ENCODE data around the gene NPHP4.

Gene NPHP4

GRCh38 chr1:5891736-5892135, 100.5 kb downstream of the NPHP4 start:
- DNase-seq (ENCODE audit: low read depth in 2 of 2) = no peak

DNA sequence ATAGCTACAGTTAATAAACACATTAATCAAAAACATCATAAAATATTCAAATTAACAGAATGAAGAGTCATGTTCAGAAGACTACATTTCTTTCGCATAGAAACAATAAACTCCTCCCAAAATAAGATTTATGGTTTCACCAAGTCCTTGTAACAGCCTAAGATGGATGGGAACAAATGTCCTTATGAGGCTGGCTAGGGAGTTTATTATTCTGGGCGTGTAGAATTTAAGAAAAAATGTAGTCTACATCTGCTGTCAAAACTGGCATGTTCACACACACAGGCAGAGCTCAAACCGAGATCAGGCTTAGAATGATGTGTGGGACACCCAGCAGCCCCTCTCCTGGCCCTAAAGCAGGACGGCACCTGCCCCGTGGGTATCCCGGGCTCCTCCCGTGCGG, 101.1 kb downstream of the NPHP4 start:
- no peak for DNase-seq (ENCODE audit: low read depth in 2 of 2)

- DNase-seq (ENCODE audit: low read depth in 2 of 2) = no peak
Measured at GRCh38 chr1:5890346-5891106, 101.7 kb downstream of the NPHP4 start.

DNA sequence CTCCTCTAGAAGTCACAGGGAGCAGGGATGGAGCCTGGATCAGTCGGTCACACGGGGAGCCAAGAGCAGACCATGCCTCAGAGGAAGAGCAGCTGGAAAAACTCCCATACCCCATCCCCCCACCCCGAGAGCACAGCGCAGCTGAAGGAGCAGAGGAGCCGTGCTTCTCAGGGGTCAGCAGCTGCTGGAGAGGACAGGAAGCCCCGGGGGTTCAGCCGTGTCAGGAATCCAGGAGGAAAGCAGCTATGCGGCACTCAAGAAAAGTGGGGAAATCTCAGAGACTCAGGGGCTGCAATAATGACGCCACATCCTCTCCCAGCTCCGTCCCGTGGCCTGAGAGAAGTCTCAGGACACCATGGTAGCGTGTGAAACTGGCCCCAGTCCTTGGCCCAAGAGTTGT, 102.3 kb downstream of the NPHP4 start:
- no peak for DNase-seq (ENCODE audit: low read depth in 2 of 2)

DNA sequence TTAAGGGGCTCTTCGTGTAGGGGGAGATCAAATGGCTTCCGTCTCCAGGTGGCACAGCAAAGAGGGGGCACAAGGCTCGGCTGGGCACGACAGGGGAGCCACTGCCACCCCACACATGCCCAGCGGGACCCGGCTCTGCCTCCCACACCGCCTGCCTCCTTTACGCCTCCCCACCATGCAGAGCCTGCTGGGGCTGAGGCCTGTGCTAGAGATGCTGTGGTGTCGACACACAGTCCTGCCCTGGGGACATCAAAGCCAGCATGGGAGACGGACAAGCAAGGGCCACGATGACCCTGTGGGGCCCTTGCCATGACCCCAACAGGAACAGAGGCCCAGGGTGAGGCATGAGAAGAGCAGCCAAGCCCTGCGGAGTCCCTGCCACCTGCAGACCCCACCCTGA, 102.8 kb downstream of the NPHP4 start:
- no peak for DNase-seq (ENCODE audit: low read depth in 2 of 2)

DNA sequence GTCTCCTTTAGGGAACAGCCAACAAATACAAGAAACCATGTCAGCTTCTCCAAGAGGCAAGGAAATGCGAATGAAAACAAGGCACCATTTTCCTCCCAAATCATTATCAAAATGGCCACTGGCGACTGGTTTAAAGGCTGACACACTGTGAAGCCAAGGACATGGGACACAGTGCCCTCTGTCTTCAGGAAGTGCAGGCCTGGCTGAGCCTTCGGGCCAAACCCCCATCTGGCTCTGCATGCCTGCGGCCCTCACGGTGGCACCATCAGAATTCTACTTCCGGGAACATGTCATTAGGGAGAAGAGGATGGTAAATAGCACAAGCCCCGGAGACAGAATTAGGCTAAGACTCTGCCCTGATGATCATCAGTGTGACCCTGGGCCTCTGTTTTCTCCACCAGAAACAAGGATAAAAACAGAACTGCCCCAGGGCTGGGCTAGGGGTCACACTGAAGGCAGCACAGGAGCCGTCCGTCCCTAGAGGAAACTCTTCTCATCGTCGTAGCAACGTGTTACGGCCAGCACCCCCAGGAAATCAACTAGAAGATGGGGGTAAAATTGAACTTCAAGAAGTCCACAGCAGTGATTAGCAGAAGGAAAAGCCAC, 103.5 kb downstream of the NPHP4 start:
- no peak for DNase-seq (ENCODE audit: low read depth in 2 of 2)

DNA sequence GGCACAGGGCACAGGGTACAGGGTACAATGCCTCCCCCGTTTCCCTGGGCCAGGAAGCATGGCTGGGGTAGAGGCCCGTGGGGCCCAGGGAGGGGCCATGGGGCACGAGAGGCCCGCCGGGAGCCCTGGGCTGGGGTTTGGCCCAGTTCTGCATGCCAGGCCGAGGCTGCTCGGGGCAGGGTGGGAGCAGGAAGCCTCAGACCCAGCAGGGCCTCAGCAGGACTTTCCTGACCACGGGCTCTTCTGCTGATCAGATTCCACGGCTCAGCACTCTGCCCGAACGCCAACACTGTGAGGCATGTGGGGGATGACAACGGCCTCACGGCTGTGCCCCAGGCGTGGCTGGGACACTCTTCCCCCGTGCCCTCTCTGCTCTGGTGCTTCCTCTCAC, 104.3 kb downstream of the NPHP4 start:
- no peak for DNase-seq (ENCODE audit: low read depth in 2 of 2)

DNA sequence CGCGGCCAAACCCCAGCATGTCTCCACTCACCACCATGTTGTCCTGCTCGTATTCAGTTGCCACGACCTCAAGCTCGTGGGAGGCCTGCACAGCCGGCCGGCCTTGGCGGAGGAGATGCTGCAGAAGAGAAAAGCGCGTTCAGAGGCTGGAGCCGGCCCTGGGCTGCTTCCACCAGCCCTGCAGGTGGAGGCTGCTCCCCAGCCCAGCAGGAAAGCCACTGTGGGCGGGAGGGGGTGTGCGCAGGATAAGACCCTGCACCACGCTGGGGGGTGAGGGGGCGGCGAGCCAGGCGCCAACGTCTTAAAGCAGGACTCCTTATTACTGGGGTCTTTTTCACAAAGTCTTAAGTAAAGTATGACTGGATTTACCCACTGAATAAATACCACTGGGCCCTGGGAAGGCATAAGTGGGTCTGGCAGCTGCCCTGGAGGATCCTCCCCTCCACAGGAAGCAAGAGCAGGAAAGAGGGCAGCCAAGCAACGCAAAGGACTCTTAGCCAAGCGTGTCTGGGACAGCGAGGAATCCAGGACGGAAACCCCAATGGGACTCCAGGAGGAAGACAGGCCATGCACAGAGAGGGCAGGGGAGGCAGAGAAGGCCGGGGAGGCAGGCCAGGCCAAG, 104.8 kb downstream of the NPHP4 start:
- DNase-seq (ENCODE audit: low read depth in 2 of 2) = no peak

DNA sequence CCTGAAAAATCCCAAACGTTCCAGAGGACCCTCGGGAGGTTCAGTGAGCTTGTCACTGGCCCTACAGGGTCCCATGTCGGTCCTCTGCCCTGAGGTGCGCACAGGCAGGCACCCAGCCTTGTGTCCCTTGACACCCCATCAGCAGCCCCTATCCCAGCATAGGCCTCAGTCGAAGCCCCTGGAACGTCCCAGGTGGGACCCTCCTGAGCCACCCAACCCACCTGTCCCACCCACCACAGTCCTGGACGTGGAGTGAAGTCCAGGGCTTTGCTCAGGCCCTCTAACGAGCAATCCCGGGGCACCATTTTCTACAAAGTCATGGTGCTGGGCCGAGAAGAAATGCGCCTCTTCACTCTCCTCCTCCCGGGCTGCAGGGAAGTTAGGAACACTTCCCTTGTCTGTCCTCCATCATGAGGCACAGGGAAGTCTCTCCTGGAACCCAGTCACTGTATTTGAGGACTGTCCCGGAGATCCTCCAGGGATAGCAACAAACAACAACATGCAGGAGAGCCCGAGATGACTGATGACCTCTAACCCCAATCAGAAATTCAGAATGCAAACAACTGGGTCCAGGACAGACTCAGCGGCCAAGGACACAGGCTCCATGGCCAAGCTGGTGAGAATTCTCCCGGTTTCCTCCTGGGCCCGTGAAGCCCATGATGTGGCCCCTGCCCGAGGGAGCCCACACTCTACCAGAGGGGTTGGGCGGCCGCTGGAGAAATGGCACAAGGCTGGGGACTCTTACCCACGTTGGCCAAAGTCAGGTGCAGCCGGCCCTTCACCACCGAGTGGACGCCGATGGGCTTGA, 105.5 kb downstream of the NPHP4 start:
- DNase-seq (ENCODE audit: low read depth in 2 of 2) = no peak

- no peak for DNase-seq (ENCODE audit: low read depth in 2 of 2)
Measured at GRCh38 chr1:5886140-5886483, 106.1 kb downstream of the NPHP4 start.

DNA sequence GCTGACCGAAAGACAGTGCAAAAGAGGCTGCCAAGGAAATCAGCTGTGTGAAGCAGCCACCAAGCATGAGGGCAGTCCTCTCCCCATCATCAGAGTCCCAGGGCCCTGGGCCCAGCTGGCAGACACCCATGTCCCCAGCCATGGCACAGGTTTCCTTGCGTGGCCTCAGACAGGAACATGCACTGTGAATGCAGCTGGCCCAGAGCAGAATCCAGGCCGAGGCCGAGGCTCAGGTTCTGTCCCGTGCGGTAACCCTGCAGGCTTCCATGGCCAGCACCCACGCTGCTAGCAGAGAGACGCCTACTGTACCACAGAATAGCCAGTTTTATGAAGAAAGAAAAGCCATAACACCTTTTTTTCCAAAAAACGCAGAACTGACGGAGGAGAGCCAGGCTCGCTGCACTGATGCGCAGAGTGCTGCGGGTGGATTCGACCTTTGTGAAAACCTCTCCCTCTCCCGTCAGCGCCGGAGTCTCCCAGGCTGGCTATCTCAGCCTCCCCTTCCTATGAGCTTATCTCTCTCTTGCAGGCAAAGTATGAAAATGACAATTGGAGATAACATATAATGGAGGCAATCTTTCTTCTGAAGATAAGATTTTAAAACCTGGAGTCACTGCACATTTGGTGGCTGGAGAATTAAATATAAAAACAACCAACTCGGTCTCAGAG, 106.6 kb downstream of the NPHP4 start:
- no peak for DNase-seq (ENCODE audit: low read depth in 2 of 2)

DNA sequence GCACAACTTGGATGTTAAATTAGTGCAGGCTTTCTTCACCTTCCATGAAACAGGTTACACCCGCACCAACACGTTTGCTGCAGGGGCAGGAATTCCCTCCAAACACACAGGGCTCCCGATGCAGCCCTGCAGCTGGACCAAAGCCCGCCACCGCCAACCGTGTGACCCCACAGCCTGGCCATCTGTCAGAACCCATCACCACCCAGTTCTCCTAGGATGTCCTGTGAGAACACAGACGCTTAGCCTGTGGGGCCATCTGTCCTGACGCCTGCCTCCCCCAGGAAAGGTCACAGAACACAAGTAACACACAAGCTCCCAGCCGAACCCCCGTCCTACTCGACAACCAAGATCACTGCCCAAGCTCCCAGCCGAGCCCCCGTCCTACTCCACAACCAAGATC, 108.1 kb downstream of the NPHP4 start:
- DNase-seq (ENCODE audit: low read depth in 2 of 2) = no peak

DNA sequence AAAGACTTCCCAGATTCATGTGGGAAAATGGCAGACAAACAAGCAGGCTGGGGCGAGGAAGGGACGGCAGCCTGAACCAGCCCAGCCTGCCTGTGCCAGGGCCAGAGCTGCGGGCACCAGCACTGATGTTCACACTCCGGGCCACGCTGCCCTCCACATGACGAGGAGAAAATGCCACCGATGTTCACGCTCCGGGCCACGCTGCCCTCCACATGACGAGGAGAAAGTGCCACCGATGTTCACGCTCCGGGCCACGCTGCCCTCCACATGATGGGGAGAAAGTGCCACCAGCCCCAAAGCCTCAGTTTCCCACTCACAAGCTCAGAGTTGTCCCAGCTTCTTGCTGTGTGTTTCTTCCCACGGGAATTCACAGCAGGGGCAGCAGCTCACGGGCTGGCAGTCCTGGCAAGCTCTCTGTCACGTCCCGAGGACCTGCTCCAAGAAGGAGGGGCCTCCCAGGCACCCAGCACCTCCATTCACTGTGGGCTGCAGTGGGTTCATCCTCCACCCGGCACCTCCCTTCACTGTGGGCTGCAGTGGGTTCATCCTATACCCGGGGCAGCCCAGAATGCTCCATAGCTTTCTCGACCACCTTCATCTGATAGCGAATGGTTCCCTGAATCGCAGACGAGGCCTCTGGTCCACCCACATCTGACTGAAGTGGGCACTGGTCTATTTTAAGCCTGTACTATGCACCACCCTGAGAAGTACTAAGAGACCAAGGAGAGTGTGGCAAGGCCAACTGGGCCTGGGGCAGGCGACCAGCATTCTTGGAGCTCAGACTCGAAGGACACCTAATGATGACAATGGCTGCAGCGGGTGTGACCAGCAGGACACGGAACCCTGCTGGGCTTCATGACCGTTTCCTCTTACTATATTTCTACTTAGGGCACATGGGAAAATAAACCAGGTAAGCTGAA, 108.8 kb downstream of the NPHP4 start:
- DNase-seq (ENCODE audit: low read depth in 2 of 2) = no peak

DNA sequence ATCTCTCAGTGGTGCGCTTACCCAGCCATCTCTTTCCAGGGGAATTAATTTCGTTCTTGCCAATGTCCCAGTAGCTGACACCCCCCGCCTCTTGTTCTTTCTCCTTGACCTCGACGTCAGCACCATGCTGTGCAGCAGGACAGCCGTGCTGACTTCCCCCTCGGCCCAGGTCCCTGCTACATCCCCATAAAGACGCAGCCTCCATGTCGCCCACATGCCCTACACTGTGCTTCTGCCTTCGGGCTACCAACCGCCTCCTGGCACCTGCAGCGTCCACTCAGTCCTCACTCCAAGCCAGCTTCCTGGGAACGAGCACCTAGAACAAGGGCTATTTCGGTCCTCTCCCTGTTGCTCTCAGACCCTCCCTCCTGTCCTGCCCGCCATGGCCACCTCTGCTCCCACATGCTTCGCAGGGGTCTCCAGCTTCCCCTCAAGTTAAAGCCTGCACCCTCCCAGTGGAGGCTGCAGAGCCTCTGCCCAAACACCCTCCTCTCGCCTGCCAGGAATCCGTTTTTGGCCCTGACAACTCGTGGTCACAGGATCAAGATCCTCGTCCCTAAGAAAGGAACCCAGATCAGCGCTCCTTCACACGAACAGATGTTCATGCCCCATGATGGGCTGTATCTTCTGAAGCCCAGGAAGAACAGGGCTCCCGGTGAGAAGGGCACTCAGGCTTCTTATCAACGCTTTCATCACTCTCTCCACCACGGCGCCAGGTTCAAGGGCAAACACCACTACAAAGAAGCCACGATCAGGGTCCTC, 109.7 kb downstream of the NPHP4 start:
- DNase-seq (ENCODE audit: low read depth in 2 of 2) = no peak

GRCh38 chr1:5881526-5882222, 110.6 kb downstream of the NPHP4 start:
- DNase-seq (ENCODE audit: low read depth in 2 of 2) = no peak

DNA sequence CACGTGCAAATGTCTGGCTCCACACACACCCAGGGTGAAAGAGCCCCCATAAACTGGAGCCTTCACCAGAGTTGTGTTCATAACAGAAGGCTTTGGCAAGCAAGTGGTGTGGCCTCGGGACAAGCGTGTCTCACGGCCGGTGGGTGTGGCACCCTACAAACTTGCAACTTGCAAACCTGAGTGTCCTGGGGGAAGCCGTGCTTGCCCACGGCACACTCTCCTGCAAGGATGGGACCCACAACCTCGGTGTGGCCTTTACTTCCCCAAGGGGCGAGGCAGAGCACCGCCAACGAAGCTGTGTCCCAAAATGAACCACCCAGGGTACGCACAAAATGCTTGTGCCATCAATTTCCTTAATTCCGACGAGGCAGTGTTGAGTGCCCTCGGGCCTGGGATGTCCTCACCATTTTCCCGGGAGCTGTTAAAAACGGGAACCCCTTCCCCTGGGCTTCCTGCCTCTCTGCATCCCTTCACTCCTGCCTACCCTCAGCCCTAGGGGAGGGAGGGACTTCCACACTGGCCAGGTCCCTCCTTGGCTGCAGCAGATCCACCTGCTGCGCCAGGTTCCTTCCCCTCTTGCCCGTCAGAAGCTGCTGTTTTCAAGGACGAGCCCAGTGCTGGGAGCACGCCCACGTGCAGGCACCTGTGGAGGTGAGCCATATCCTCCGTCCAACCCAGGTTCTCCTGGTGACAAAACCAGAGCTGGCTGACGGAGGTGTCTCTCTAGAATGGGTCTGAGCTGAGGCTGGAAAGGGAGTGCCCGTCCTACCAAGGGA, 111.4 kb downstream of the NPHP4 start:
- no peak for DNase-seq (ENCODE audit: low read depth in 2 of 2)

GRCh38 chr1:5879421-5879820, 112.8 kb downstream of the NPHP4 start:
- no peak for DNase-seq (ENCODE audit: low read depth in 2 of 2)

- DNase-seq (ENCODE audit: low read depth in 2 of 2) = no peak
Measured at GRCh38 chr1:5878971-5879370, 113.3 kb downstream of the NPHP4 start.

Measured in stimulated activated CD8-positive, alpha-beta memory T cell treated with anti-CD3 and anti-CD28 coated beads, Interleukin-7, amount 100 ng/mL, for 4 hours (primary cell).